GM18502 (cell line): ENCODE measurements around the gene ENO4.
A peak's percentile ranks its signal among the peaks of the same experiment; 100 is the strongest.

Experiments used
- ATAC-seq: cut with Tn5 transposase; IDR thresholded peaks from one replicate; pipeline ENCODE4 v1.9.1; 2021; ENCODE audit warnings: mild to moderate bottlenecking; ENCODE audit not compliant: unreplicated experiment, poor library complexity

ENO4 gene

GRCh38 chr10:116849248-116850057 lies at the start of gene ENO4:
ENO4 (plus strand) TSS chr10:116849499; CDS start chr10:116849567, 68 bp downstream.
- peak; percentile 60 for ATAC-seq

GRCh38 chr10:116800286-116800929 lies 48.9 kb upstream of the ENO4 start:
- ATAC-seq: no peak

GRCh38 chr10:116801658-116802057 lies 47.6 kb upstream of the ENO4 start:
- no peak for ATAC-seq

- ATAC-seq: no peak
These were observed 46.8 kb upstream of the ENO4 start for GRCh38 chr10:116802474-116802873.

- ATAC-seq: no peak
These were observed 46.4 kb upstream of the ENO4 start for GRCh38 chr10:116802876-116803275.

- no peak for ATAC-seq
These were observed 45.6 kb upstream of the ENO4 start for GRCh38 chr10:116803451-116804249.

GRCh38 chr10:116808706-116809105 lies 40.6 kb upstream of the ENO4 start:
- ATAC-seq: no peak

GRCh38 chr10:116809483-116810119 lies 39.7 kb upstream of the ENO4 start:
- ATAC-seq: no peak

- no peak for ATAC-seq
These were observed 39.2 kb upstream of the ENO4 start for GRCh38 chr10:116810120-116810500.

GRCh38 chr10:116810895-116811294 lies 38.4 kb upstream of the ENO4 start:
- no peak for ATAC-seq

- no peak for ATAC-seq
These were observed 37.6 kb upstream of the ENO4 start for GRCh38 chr10:116811691-116812090.

- ATAC-seq: no peak
These were observed 33.5 kb upstream of the ENO4 start for GRCh38 chr10:116815641-116816415.

- no peak for ATAC-seq
These were observed 32.1 kb upstream of the ENO4 start for GRCh38 chr10:116817178-116817577.

GRCh38 chr10:116817780-116818343 lies 31.4 kb upstream of the ENO4 start:
- no peak for ATAC-seq

GRCh38 chr10:116819999-116820677 lies 29.2 kb upstream of the ENO4 start:
- no peak for ATAC-seq

- no peak for ATAC-seq
These were observed 23.4 kb upstream of the ENO4 start for GRCh38 chr10:116825901-116826300.

- ATAC-seq: no peak
These were observed 22.5 kb upstream of the ENO4 start for GRCh38 chr10:116826803-116827202.

- no peak for ATAC-seq
These were observed 22.1 kb upstream of the ENO4 start for GRCh38 chr10:116827214-116827671.

- no peak for ATAC-seq
These were observed 21.2 kb upstream of the ENO4 start for GRCh38 chr10:116828116-116828515.
